GM23248 (cell line): Measurements from ENCODE around the gene FYTTD1.

ENCODE experiments used
- EZH2 ChIP-seq: fragments of 200-600 bp; sonication (generic); IDR thresholded peaks from 2 replicates; pipeline ENCODE4 v1.6.1; 2018; ENCODE audit warnings: antibody characterized with exemption, mild to moderate bottlenecking; ENCODE audit not compliant: insufficient read depth, poor library complexity, severe bottlenecking
- EZH2phosphoT487 ChIP-seq: fragments of 200-600 bp; sonication (generic); IDR thresholded peaks from 2 replicates; pipeline ENCODE4 v1.6.1; 2018; ENCODE audit warnings: antibody characterized with exemption, moderate library complexity, mild to moderate bottlenecking, low read depth; ENCODE audit not compliant: insufficient read depth

- no peak for TF ChIP-seq EZH2phosphoT487
- TF ChIP-seq EZH2, result no peak
These were observed 43.0 kb upstream of the FYTTD1 start for GRCh38 chr3:197706658-197707057.
